Stimulated activated CD4-positive, alpha-beta T cell treated with anti-CD3 and anti-CD28 coated beads, Interleukin-15, amount 100 ng/mL, for 24 hours (primary cell): Measurements from ENCODE around the gene STARD10.

Source experiments
- DNase-seq: peaks from one replicate; pipeline ENCODE4 v3.0.0-alpha.2; 2020

STARD10 gene

GRCh38 chr11:72723508-72723907 is 70.3 kb downstream of the STARD10 start:
- DNase-seq = no peak

GRCh38 chr11:72722050-72722748 is 71.6 kb downstream of the STARD10 start:
- peak; percentile 86 for DNase-seq

- peak; percentile 43 for DNase-seq
These were observed 72.2 kb downstream of the STARD10 start for GRCh38 chr11:72721689-72722049.

GRCh38 chr11:72721276-72721675 is 72.6 kb downstream of the STARD10 start:
- no peak for DNase-seq

GRCh38 chr11:72720784-72721183 is 73.1 kb downstream of the STARD10 start:
- no peak for DNase-seq

- DNase-seq = no peak
These were observed 73.8 kb downstream of the STARD10 start for GRCh38 chr11:72720047-72720446.

- no peak for DNase-seq
These were observed 74.3 kb downstream of the STARD10 start for GRCh38 chr11:72719551-72719950.

GRCh38 chr11:72719144-72719543 is 74.7 kb downstream of the STARD10 start:
- DNase-seq = no peak

GRCh38 chr11:72718101-72718501 is 75.7 kb downstream of the STARD10 start:
- no peak for DNase-seq

- no peak for DNase-seq
These were observed 76.9 kb downstream of the STARD10 start for GRCh38 chr11:72716788-72717435.

GRCh38 chr11:72716290-72716689 is 77.6 kb downstream of the STARD10 start:
- no peak for DNase-seq

- DNase-seq = no peak
These were observed 81.0 kb downstream of the STARD10 start for GRCh38 chr11:72712841-72713240.

- DNase-seq = no peak
These were observed 81.6 kb downstream of the STARD10 start for GRCh38 chr11:72712168-72712751.

- DNase-seq = no peak
These were observed 82.7 kb downstream of the STARD10 start for GRCh38 chr11:72711141-72711540.

GRCh38 chr11:72710278-72710677 is 83.6 kb downstream of the STARD10 start:
- no peak for DNase-seq

- DNase-seq = no peak
These were observed 84.2 kb downstream of the STARD10 start for GRCh38 chr11:72709478-72710238.

GRCh38 chr11:72707032-72707431 is 86.8 kb downstream of the STARD10 start:
- no peak for DNase-seq

- DNase-seq = no peak
These were observed 87.3 kb downstream of the STARD10 start for GRCh38 chr11:72706579-72706978.

GRCh38 chr11:72705442-72706365 is 88.1 kb downstream of the STARD10 start:
- DNase-seq = no peak

GRCh38 chr11:72704783-72705265 is 89.0 kb downstream of the STARD10 start:
- DNase-seq = no peak
